CD4-positive, alpha-beta T cell (primary cell): ENCODE measurements around the gene GLIS1. TPM values are rescaled to one million over a fixed set of nuclear protein-coding genes. Genes with fewer than 3 reads are reported as not detected.

Source experiments
- ATAC-seq: fragments of 200-7000 bp; cut with Tn5 transposase; one replicate; pipeline ENCODE4 v1.10.0; 2022; ENCODE audit warnings: mild to moderate bottlenecking; ENCODE audit not compliant: poor library complexity
- CTCF ChIA-PET: fragments of 350-600 bp; sonication (Branson Sonifier 250); formaldehyde crosslinking; loops from one replicate; lab custom pipeline; 2021; ENCODE audit warnings: antibody characterized with exemption, inconsistent platforms; lab: Charles Lee
- POLR2A ChIA-PET: fragments of 350-600 bp; sonication (Branson Sonifier 250); formaldehyde crosslinking; loops from one replicate; lab custom pipeline; 2021; ENCODE audit warnings: antibody characterized with exemption, inconsistent platforms; lab: Charles Lee
- DNase-seq, 14 experiments: peaks; one replicate each; pipeline ENCODE4 v3.0.0-alpha.2; 2013 to 2020; ENCODE audit warnings: mixed read lengths in 2 of 14
- H3K27ac ChIP-seq, 2 donors: one replicate each; pipeline versions ENCODE4 v1.5.1 to v1.7.0; 2013; ENCODE audit warnings: low read length in 2 of 2, low read depth in 1 of 2, mild to moderate bottlenecking in 1 of 2
- H3K27me3 ChIP-seq, 2 experiments: 1 replicate in 1 of 2; 2 replicates in 1 of 2; pipeline versions ENCODE4 v1.6.1 to v1.7.0; 2013; ENCODE audit warnings: low read length in 2 of 2, control low read depth in 1 of 2, mild to moderate bottlenecking in 1 of 2, moderate library complexity in 1 of 2; ENCODE audit not compliant: insufficient read depth in 2 of 2, control insufficient read depth in 1 of 2
- H3K36me3 ChIP-seq: one replicate; pipeline ENCODE4 v1.6.1; 2013; ENCODE audit warnings: low read length, control low read depth; ENCODE audit not compliant: insufficient read depth
- H3K4me1 ChIP-seq: one replicate; pipeline ENCODE4 v1.6.1; 2013; ENCODE audit warnings: low read length, control low read depth; ENCODE audit not compliant: insufficient read depth
- H3K4me3 ChIP-seq: one replicate; pipeline ENCODE4 v1.5.1; 2013; ENCODE audit warnings: mild to moderate bottlenecking, low read length, moderate library complexity
- H3K9me3 ChIP-seq, 2 experiments: 1 replicate in 1 of 2; 2 replicates in 1 of 2; pipeline versions ENCODE4 v1.6.1 to v1.7.0; 2013; ENCODE audit warnings: low read length in 2 of 2, mild to moderate bottlenecking in 2 of 2, control low read depth in 1 of 2, moderate library complexity in 1 of 2; ENCODE audit not compliant: control insufficient read depth in 1 of 2, insufficient read depth in 1 of 2
- H3K27ac Mint-ChIP-seq: one replicate; pipeline ENCODE4 v1.8.0; 2020; ENCODE audit warnings: mixed read lengths
- H3K27me3 Mint-ChIP-seq: one replicate; pipeline ENCODE4 v1.8.0; 2021; ENCODE audit warnings: mixed read lengths
- H3K36me3 Mint-ChIP-seq: one replicate; pipeline ENCODE4 v1.8.0; 2021; ENCODE audit warnings: low read depth, mixed read lengths
- H3K4me1 Mint-ChIP-seq: one replicate; pipeline ENCODE4 v1.8.0; 2021; ENCODE audit warnings: low read depth, mixed read lengths
- H3K4me3 Mint-ChIP-seq: one replicate; pipeline ENCODE4 v1.8.0; 2020; ENCODE audit warnings: mild to moderate bottlenecking, mixed read lengths
- H3K9me3 Mint-ChIP-seq: one replicate; pipeline ENCODE4 v1.8.0; 2020; ENCODE audit warnings: mixed read lengths
- intact Hi-C, 2 experiments: fragments of 100-400 bp; cut with DNase I in 1 of 2; cut with micrococcal nuclease in 1 of 2; formaldehyde crosslinking; loops; one replicate each; pipeline versions ENCODE4 v1.15.1 to v1.9.0; 2023 to 2025; cut with DNase I, micrococcal nuclease
- total RNA-seq, 174 experiments: library from RNA in 2 of 174; stranded (reverse) in 2 of 174; gene quantifications; one replicate each; pipeline ENCODE4 v1.2.3 and lab custom pipeline; 2021 to 2026
- TF ChIP-seq, protein P1 (sequence below): fragments of 200-600 bp; IDR thresholded peaks from one replicate; pipeline ENCODE4 v1.8.0; 2022; ENCODE audit warnings: antibody characterized with exemption, mild to moderate bottlenecking

Gene GLIS1
- total RNA-seq, 2 experiments from 2014 or later, result not detected

GRCh38 chr1:53661496-53661895 is 77.5 kb downstream of the GLIS1 start:
- POLR2A ChIA-PET, result no interaction called here
- CTCF ChIA-PET, result no interaction called here
- H3K27me3 Mint-ChIP-seq, result no peaks in the 10 kb centered on the region

GRCh38 chr1:53660666-53661065 is 78.3 kb downstream of the GLIS1 start:
- H3K9me3 Mint-ChIP-seq, result no peaks in the 10 kb centered on the region
- no peak overlapping the region for H3K27ac Mint-ChIP-seq
- CTCF ChIA-PET, result no interaction called here

More at GRCh38 chr1:53661496-53661895, 77.5 kb downstream of the GLIS1 start:
- H3K27ac Mint-ChIP-seq, result no peak overlapping the region
- no peak for DNase-seq
- Histone ChIP-seq H3K4me1 (no peaks in the 10 kb centered on the region), H3K36me3 (no peaks in the 10 kb centered on the region), H3K27ac (no peak overlapping the region), H3K9me3 (no peaks in the 10 kb centered on the region), H3K4me3 (no peak overlapping the region), H3K27me3 (peaks cover 0 to 2% of the 10 kb centered on the region in 2 experiments)
- H3K36me3 Mint-ChIP-seq, result no peaks in the 10 kb centered on the region
- no peaks in the 10 kb centered on the region for H3K9me3 Mint-ChIP-seq
- no peak overlapping the region for H3K4me3 Mint-ChIP-seq
- ATAC-seq, result no peak
- intact Hi-C loops, result no loop called here
- TF ChIP-seq, protein P1, sequence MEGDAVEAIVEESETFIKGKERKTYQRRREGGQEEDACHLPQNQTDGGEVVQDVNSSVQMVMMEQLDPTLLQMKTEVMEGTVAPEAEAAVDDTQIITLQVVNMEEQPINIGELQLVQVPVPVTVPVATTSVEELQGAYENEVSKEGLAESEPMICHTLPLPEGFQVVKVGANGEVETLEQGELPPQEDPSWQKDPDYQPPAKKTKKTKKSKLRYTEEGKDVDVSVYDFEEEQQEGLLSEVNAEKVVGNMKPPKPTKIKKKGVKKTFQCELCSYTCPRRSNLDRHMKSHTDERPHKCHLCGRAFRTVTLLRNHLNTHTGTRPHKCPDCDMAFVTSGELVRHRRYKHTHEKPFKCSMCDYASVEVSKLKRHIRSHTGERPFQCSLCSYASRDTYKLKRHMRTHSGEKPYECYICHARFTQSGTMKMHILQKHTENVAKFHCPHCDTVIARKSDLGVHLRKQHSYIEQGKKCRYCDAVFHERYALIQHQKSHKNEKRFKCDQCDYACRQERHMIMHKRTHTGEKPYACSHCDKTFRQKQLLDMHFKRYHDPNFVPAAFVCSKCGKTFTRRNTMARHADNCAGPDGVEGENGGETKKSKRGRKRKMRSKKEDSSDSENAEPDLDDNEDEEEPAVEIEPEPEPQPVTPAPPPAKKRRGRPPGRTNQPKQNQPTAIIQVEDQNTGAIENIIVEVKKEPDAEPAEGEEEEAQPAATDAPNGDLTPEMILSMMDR, result no peak
- no peaks in the 10 kb centered on the region for H3K4me1 Mint-ChIP-seq

GRCh38 chr1:53659436-53659835 is 79.5 kb downstream of the GLIS1 start:
- Mint-ChIP-seq H3K27ac (no peak overlapping the region), H3K9me3 (no peaks in the 10 kb centered on the region)

More at GRCh38 chr1:53660666-53661065, 78.3 kb downstream of the GLIS1 start:
- Histone ChIP-seq H3K4me1 (no peaks in the 10 kb centered on the region), H3K27me3 (peaks cover 0 to 2% of the 10 kb centered on the region in 2 experiments), H3K36me3 (no peaks in the 10 kb centered on the region), H3K4me3 (no peak overlapping the region), H3K27ac (no peak overlapping the region), H3K9me3 (no peaks in the 10 kb centered on the region)
- Mint-ChIP-seq H3K4me1 (no peaks in the 10 kb centered on the region), H3K27me3 (no peaks in the 10 kb centered on the region), H3K4me3 (no peak overlapping the region), H3K36me3 (no peaks in the 10 kb centered on the region)
- POLR2A ChIA-PET, result no interaction called here
- intact Hi-C loops, result no loop called here
- DNase-seq, result no peak
- no peak for ATAC-seq
- TF ChIP-seq, protein P1, result no peak

More at GRCh38 chr1:53659436-53659835, 79.5 kb downstream of the GLIS1 start:
- H3K4me3 Mint-ChIP-seq, result no peak overlapping the region
- H3K36me3 Mint-ChIP-seq, result no peaks in the 10 kb centered on the region
- intact Hi-C loops, result no loop called here
- Histone ChIP-seq H3K27ac (no peak overlapping the region), H3K27me3 (peaks cover 0 to 2% of the 10 kb centered on the region in 2 experiments), H3K36me3 (no peaks in the 10 kb centered on the region), H3K4me3 (no peak overlapping the region), H3K4me1 (no peaks in the 10 kb centered on the region), H3K9me3 (no peaks in the 10 kb centered on the region)
- DNase-seq (no peak), ATAC-seq (no peak)
- no peaks in the 10 kb centered on the region for H3K27me3 Mint-ChIP-seq
- H3K4me1 Mint-ChIP-seq, result no peaks in the 10 kb centered on the region
- TF ChIP-seq, protein P1, result no peak
- ChIA-PET POLR2A (no interaction called here), CTCF (no interaction called here)
